C4-2B (cell line): ENCODE measurements around the gene HEATR3.

Source experiments
- H3K27ac ChIP-seq: fragments of 450-650 bp; 2 replicates; pipeline ENCODE4 v1.5.1; 2017
- CTCF ChIP-seq: fragments of 450-650 bp; conservative IDR thresholded peaks from 2 replicates; pipeline ENCODE4 v1.5.1; 2017; ENCODE audit warnings: mild to moderate bottlenecking
- ZFX ChIP-seq: fragments of 450-650 bp; IDR thresholded peaks from 2 replicates; pipeline ENCODE4 v1.6.1; 2017

Gene HEATR3

GRCh38 chr16:50058091-50058771 is 7.5 kb upstream of the HEATR3 start:
- no peak overlapping the region for H3K27ac ChIP-seq
- no peak for TF ChIP-seq ZFX
- no peak for TF ChIP-seq CTCF

GRCh38 chr16:50059111-50059510 is 6.7 kb upstream of the HEATR3 start:
- H3K27ac ChIP-seq: no peak overlapping the region
- TF ChIP-seq CTCF (no peak), ZFX (no peak)

- H3K27ac ChIP-seq: no peak overlapping the region
- TF ChIP-seq ZFX (no peak), CTCF (no peak)
Observed at GRCh38 chr16:50059669-50060068, 6.1 kb upstream of the HEATR3 start.

GRCh38 chr16:50061326-50061725 is 4.4 kb upstream of the HEATR3 start:
- H3K27ac ChIP-seq: no peak overlapping the region
- TF ChIP-seq CTCF (no peak), ZFX (no peak)

- no peak for TF ChIP-seq CTCF
- TF ChIP-seq ZFX: no peak
- peak overlapping the region; percentile 94; the same call in 1 of the 2 replicates for H3K27ac ChIP-seq
Observed at GRCh38 chr16:50065241-50065623, 538 bp upstream of the HEATR3 start.

- TF ChIP-seq ZFX (peak; percentile 60; the same call in 1 of the 2 replicates), CTCF (no peak)
- H3K27ac ChIP-seq: peak overlapping the region; percentile 94
Observed at GRCh38 chr16:50066482-50067289, 916 bp downstream of the HEATR3 start.

- TF ChIP-seq CTCF (peak; percentile 20), ZFX (no peak)
- H3K27ac ChIP-seq: no peak overlapping the region; the same call in 1 of the 2 replicates
Observed at GRCh38 chr16:50067290-50067853, 1.6 kb downstream of the HEATR3 start.
